HG03135 (cell line): ENCODE results near the gene COMMD4.
A peak's percentile ranks its signal among the peaks of the same experiment; 100 is the strongest.
"Not testable (repeated sequence)": the region's sequence is repeated elsewhere in the genome, so short reads cannot be mapped to it uniquely, and the experiment has no call there.

Experiments used
- ATAC-seq: cut with Tn5 transposase; IDR thresholded peaks from one replicate; pipeline ENCODE4 v1.9.1; 2021; ENCODE audit warnings: mild to moderate bottlenecking, moderate library complexity; ENCODE audit not compliant: unreplicated experiment

COMMD4 gene

GRCh38 chr15:75329571-75329970 is 6.3 kb upstream of the COMMD4 start:
- no peak for ATAC-seq

- ATAC-seq, result not testable (repeated sequence)
Measured at GRCh38 chr15:75332093-75332492, 3.8 kb upstream of the COMMD4 start.

GRCh38 chr15:75333654-75334419 is 2.0 kb upstream of the COMMD4 start:
- not testable (repeated sequence) for ATAC-seq

GRCh38 chr15:75335313-75335704 is 554 bp upstream of the COMMD4 start:
- ATAC-seq, result no peak

GRCh38 chr15:75338661-75339240 is 2.9 kb downstream of the COMMD4 start:
- no peak for ATAC-seq

- no peak for ATAC-seq
Measured at GRCh38 chr15:75339531-75340240, 3.8 kb downstream of the COMMD4 start.

- ATAC-seq, result no peak
Measured at GRCh38 chr15:75342221-75342620, 6.4 kb downstream of the COMMD4 start.

- ATAC-seq, result not testable (repeated sequence)
Measured at GRCh38 chr15:75343953-75344352, 8.1 kb downstream of the COMMD4 start.

GRCh38 chr15:75346796-75347221 is 10.9 kb downstream of the COMMD4 start, which contains the start of gene NEIL1:
Gene NEIL1, plus strand, starts transcription at chr15:75347039. Its CDS starts 1,867 bp downstream, at chr15:75348906.
- no peak for ATAC-seq

GRCh38 chr15:75347222-75348033 is 11.6 kb downstream of the COMMD4 start:
- peak; percentile 43 for ATAC-seq

- ATAC-seq, result no peak
Measured at GRCh38 chr15:75348034-75348561, 12.2 kb downstream of the COMMD4 start.

- no peak for ATAC-seq
Measured at GRCh38 chr15:75348562-75349350, 12.9 kb downstream of the COMMD4 start.

GRCh38 chr15:75349351-75349669 is 13.4 kb downstream of the COMMD4 start:
- not testable (repeated sequence) for ATAC-seq

GRCh38 chr15:75349851-75350588 is 14.2 kb downstream of the COMMD4 start:
- ATAC-seq, result no peak

- no peak for ATAC-seq
Measured at GRCh38 chr15:75350601-75351361, 14.9 kb downstream of the COMMD4 start.

- no peak for ATAC-seq
Measured at GRCh38 chr15:75352186-75353080, 16.6 kb downstream of the COMMD4 start.

GRCh38 chr15:75353604-75354003 is 17.7 kb downstream of the COMMD4 start:
- no peak for ATAC-seq

- ATAC-seq, result no peak
Measured at GRCh38 chr15:75354454-75354853, 18.6 kb downstream of the COMMD4 start.
